Keratinocyte (primary cell): ENCODE results near the gene VILL. TPM values are rescaled to one million over a fixed set of nuclear protein-coding genes. Genes with fewer than 3 reads are reported as not detected.

Source experiments
- DNase-seq: peaks from one replicate; pipeline ENCODE4 v3.0.0-alpha.2; 2011; ENCODE audit warnings: low read depth, missing footprints, low spot score
- FAIRE-seq: peaks from 2 replicates; lab custom pipeline; 2011; peaks lifted over from hg19 to GRCh38; lab: Jason Lieb, UNC
- H2AFZ ChIP-seq: 2 replicates; pipeline ENCODE4 v1.6.0; 2012; ENCODE audit warnings: low read length, control low read depth, inconsistent platforms; ENCODE audit not compliant: control insufficient read depth
- H3K27ac ChIP-seq: 2 replicates; pipeline ENCODE4 v1.5.1; 2011; ENCODE audit warnings: low read length; ENCODE audit not compliant: control insufficient read depth, insufficient read depth
- H3K27me3 ChIP-seq: 3 replicates; pipeline ENCODE4 v1.6.0; 2011; ENCODE audit warnings: low read length; ENCODE audit not compliant: control insufficient read depth, insufficient read depth; ENCODE audit errors: extremely low read depth
- H3K36me3 ChIP-seq, 2 experiments: 2 replicates in 1 of 2; 3 replicates in 1 of 2; pipeline ENCODE4 v1.5.1; 2011; ENCODE audit warnings: low read length in 2 of 2, mild to moderate bottlenecking in 1 of 2; ENCODE audit not compliant: control insufficient read depth in 2 of 2, insufficient read depth in 2 of 2; ENCODE audit errors: extremely low read depth in 1 of 2
- H3K4me1 ChIP-seq: 3 replicates; pipeline ENCODE4 v1.5.1; 2011; ENCODE audit warnings: low read length; ENCODE audit not compliant: control insufficient read depth, insufficient read depth; ENCODE audit errors: extremely low read depth
- H3K4me2 ChIP-seq: 3 replicates; pipeline ENCODE4 v1.6.0; 2011; ENCODE audit warnings: low read depth, low read length; ENCODE audit not compliant: control insufficient read depth, insufficient read depth; ENCODE audit errors: extremely low read depth
- H3K4me3 ChIP-seq, 3 experiments: fragments of 200-600 bp in 1 of 3; sonication (generic) in 1 of 3; 2 replicates in 2 of 3; 3 replicates in 1 of 3; pipeline ENCODE4 v1.5.1; 2011 to 2016; ENCODE audit warnings: low read length in 3 of 3, mild to moderate bottlenecking in 3 of 3, control low read depth in 2 of 3, inconsistent platforms in 1 of 3, low read depth in 1 of 3, mixed read lengths in 1 of 3, mixed run types in 1 of 3, moderate library complexity in 1 of 3; ENCODE audit not compliant: control insufficient read depth in 2 of 3, insufficient read depth in 2 of 3; ENCODE audit errors: extremely low read depth in 1 of 3
- H3K79me2 ChIP-seq: 2 replicates; pipeline ENCODE4 v1.6.0; 2012; ENCODE audit warnings: low read length; ENCODE audit not compliant: control insufficient read depth, insufficient read depth
- H3K9ac ChIP-seq: 3 replicates; pipeline ENCODE4 v1.6.0; 2011; ENCODE audit warnings: low read length; ENCODE audit not compliant: control insufficient read depth, insufficient read depth; ENCODE audit errors: extremely low read depth
- H3K9me1 ChIP-seq: 3 replicates; pipeline ENCODE4 v1.6.0; 2011; ENCODE audit warnings: low read length; ENCODE audit not compliant: control insufficient read depth, insufficient read depth; ENCODE audit errors: extremely low read depth
- H3K9me3 ChIP-seq: 2 replicates; pipeline ENCODE4 v1.5.1; 2012; ENCODE audit warnings: low read depth, low read length; ENCODE audit not compliant: control insufficient read depth
- H4K20me1 ChIP-seq: 3 replicates; pipeline ENCODE4 v1.6.0; 2011; ENCODE audit warnings: low read length; ENCODE audit not compliant: control insufficient read depth, insufficient read depth; ENCODE audit errors: extremely low read depth
- EZH2 ChIP-seq: IDR thresholded peaks from one replicate; pipeline ENCODE4 v1.6.1; 2012; ENCODE audit warnings: inconsistent platforms, mild to moderate bottlenecking, low read length, moderate library complexity
- dilution Hi-C: fragments of 300-500 bp; cut with MboI; formaldehyde crosslinking; loops from one replicate; pipeline ENCODE4 v1.7.0; 2020; ENCODE audit warnings: low sequenced_read_pairs; ENCODE audit not compliant: extremely low pct_ligation_motif_present
- polyA plus RNA-seq, 5 experiments: library from polyadenylated mRNA; depleted of rRNA in 3 of 5; stranded (reverse) in 3 of 5; stranded (forward) in 1 of 5; unstranded in 1 of 5; fragments of >200 nt; gene quantifications; 1 replicate in 1 of 5; 2 replicates in 3 of 5; 3 replicates in 1 of 5; pipeline versions ENCODE4 v1.2.1 to v1.2.3, GENCODE V29; 2011 to 2012; ENCODE audit warnings: missing spikeins in 2 of 5, low read depth in 1 of 5, low replicate concordance in 1 of 5
- TF ChIP-seq, protein P1 (sequence below), 3 experiments: IDR thresholded peaks in 1 of 3; conservative IDR thresholded peaks in 1 of 3; optimal IDR thresholded peaks in 1 of 3; 2 replicates in 2 of 3; 3 replicates in 1 of 3; pipeline versions ENCODE3 to v1.5.1; 2011; ENCODE audit warnings: low read length in 3 of 3, mild to moderate bottlenecking in 3 of 3, moderate library complexity in 2 of 3, control low read depth in 1 of 3, inconsistent platforms in 1 of 3; ENCODE audit not compliant: insufficient read depth in 2 of 3; ENCODE audit errors: extremely low read depth in 1 of 3

The VILL gene
- polyA plus RNA-seq, 1 donor (not counting 4 experiments of a cell fraction or from before 2014, with no cell fraction given), result 2.1 TPM

DNA sequence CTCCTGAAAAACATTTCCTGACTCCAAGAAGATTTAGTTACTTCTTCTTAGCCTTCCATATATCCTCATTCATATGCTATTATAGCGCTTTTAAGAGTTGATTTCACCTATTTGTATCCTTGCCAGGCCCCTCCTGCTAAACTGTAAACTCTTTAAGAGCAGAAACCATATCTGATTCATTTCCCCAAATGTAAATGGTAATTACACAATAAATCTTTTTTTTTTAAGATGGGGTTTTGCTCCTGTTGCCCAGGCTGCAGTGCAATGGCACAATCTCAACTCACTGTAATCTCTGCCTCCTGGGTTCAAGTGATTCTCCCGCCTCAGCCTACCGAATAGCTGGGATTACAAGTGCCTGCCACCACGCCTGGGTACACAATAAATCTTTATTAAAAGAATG, 52.9 kb downstream of the VILL start:
- dilution Hi-C loops, result no loop called here
- Histone ChIP-seq H3K27ac (no peak overlapping the region), H3K9ac (no peak overlapping the region), H3K4me3 (no peak overlapping the region), H2AFZ (no peak overlapping the region), H3K4me2 (no peak overlapping the region), H3K79me2 (no peaks in the 10 kb centered on the region), H3K4me1 (peaks cover 16% of the 10 kb centered on the region), H4K20me1 (no peaks in the 10 kb centered on the region), H3K36me3 (no peaks in the 10 kb centered on the region), H3K27me3 (no peaks in the 10 kb centered on the region), H3K9me1 (no peaks in the 10 kb centered on the region), H3K9me3 (no peaks in the 10 kb centered on the region)
- FAIRE-seq (no peak), DNase-seq (no peak)
- TF ChIP-seq EZH2, result no peak
- TF ChIP-seq, protein P1, sequence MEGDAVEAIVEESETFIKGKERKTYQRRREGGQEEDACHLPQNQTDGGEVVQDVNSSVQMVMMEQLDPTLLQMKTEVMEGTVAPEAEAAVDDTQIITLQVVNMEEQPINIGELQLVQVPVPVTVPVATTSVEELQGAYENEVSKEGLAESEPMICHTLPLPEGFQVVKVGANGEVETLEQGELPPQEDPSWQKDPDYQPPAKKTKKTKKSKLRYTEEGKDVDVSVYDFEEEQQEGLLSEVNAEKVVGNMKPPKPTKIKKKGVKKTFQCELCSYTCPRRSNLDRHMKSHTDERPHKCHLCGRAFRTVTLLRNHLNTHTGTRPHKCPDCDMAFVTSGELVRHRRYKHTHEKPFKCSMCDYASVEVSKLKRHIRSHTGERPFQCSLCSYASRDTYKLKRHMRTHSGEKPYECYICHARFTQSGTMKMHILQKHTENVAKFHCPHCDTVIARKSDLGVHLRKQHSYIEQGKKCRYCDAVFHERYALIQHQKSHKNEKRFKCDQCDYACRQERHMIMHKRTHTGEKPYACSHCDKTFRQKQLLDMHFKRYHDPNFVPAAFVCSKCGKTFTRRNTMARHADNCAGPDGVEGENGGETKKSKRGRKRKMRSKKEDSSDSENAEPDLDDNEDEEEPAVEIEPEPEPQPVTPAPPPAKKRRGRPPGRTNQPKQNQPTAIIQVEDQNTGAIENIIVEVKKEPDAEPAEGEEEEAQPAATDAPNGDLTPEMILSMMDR (optimal IDR thresholded peaks at IDR 0.05 in 1 of 3, IDR thresholded peaks at IDR 0.05 in 1 of 3, conservative IDR thresholded peaks at IDR 0.05 in 1 of 3; ENCODE audit: extremely low read depth in 1 of 3, insufficient read depth in 2 of 3, low read length in 3 of 3), result no peak

DNA sequence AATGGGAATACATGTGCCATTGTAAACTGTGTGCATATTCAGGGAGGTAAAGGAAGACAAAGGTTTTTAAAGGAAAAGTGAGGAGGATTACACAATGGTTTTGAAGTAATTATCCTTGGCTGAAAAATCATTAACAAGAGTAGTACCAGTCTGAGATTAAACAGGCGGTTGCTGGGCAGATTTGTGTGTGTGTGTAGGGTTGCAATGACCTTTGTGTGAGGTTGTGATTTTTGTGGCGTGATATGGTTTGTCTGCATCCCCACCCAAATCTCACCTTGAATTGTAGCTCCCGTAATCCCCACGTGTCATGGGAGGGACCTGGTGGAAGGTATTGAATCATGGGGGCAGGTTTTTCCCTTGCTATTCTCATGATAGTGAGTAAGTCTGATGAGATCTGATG, 55.4 kb downstream of the VILL start:
- no peaks in the 10 kb centered on the region for H3K36me3 ChIP-seq
- no peaks in the 10 kb centered on the region for H3K27me3 ChIP-seq
- H3K4me3 ChIP-seq, result no peak overlapping the region
- no peaks in the 10 kb centered on the region for H4K20me1 ChIP-seq
- H3K9me1 ChIP-seq, result no peaks in the 10 kb centered on the region
- no peak overlapping the region for H3K4me2 ChIP-seq
- dilution Hi-C loops, result no loop called here
- H3K27ac ChIP-seq, result no peak overlapping the region
- H2AFZ ChIP-seq, result no peak overlapping the region
- no peaks in the 10 kb centered on the region for H3K79me2 ChIP-seq
- H3K9ac ChIP-seq, result no peak overlapping the region
- no peaks in the 10 kb centered on the region for H3K4me1 ChIP-seq
- TF ChIP-seq, protein P1 (optimal IDR thresholded peaks at IDR 0.05 in 1 of 3, IDR thresholded peaks at IDR 0.05 in 1 of 3, conservative IDR thresholded peaks at IDR 0.05 in 1 of 3; ENCODE audit: extremely low read depth in 1 of 3, insufficient read depth in 2 of 3, low read length in 3 of 3), result no peak
- no peak for TF ChIP-seq EZH2
- FAIRE-seq (no peak), DNase-seq (no peak)
- H3K9me3 ChIP-seq, result no peaks in the 10 kb centered on the region
